HAP-1 (cell line): ENCODE results near the gene C16orf96.
A peak's percentile ranks its signal among the peaks of the same experiment; 100 is the strongest.

Source experiments
- DNase-seq, 2 experiments: peaks; one replicate each; pipeline ENCODE4 v3.0.0-alpha.2; 2016 to 2020; ENCODE audit warnings: low spot score in 2 of 2
- H3K27me3 ChIP-seq: fragments of 250-450 bp; sonication (Bioruptor Pico); 2 replicates; pipeline ENCODE4 v1.5.1; 2020; ENCODE audit warnings: low read depth, mild to moderate bottlenecking, moderate library complexity
- H3K36me3 ChIP-seq: fragments of 250-450 bp; sonication (Bioruptor Pico); replicated peaks from 2 replicates; pipeline ENCODE4 v1.5.1; 2020; ENCODE audit warnings: mild to moderate bottlenecking
- H3K4me1 ChIP-seq: fragments of 250-450 bp; sonication (Bioruptor Pico); 2 replicates; pipeline ENCODE4 v1.5.1; 2020; ENCODE audit warnings: mild to moderate bottlenecking
- H3K4me3 ChIP-seq: fragments of 250-450 bp; sonication (Bioruptor Pico); 2 replicates; pipeline ENCODE4 v1.5.1; 2020; ENCODE audit warnings: mild to moderate bottlenecking, moderate library complexity
- H3K9me3 ChIP-seq: fragments of 250-450 bp; sonication (Bioruptor Pico); 2 replicates; pipeline ENCODE4 v1.5.1; 2020; ENCODE audit warnings: mild to moderate bottlenecking, moderate library complexity
- in situ Hi-C: fragments of 300-500 bp; cut with MboI; formaldehyde crosslinking; loops from 3 replicates; pipeline ENCODE4 v1.14.3; 2020; ENCODE audit warnings: low sequenced_read_pairs, inconsistent platforms, mixed read lengths

The C16orf96 gene

DNA sequence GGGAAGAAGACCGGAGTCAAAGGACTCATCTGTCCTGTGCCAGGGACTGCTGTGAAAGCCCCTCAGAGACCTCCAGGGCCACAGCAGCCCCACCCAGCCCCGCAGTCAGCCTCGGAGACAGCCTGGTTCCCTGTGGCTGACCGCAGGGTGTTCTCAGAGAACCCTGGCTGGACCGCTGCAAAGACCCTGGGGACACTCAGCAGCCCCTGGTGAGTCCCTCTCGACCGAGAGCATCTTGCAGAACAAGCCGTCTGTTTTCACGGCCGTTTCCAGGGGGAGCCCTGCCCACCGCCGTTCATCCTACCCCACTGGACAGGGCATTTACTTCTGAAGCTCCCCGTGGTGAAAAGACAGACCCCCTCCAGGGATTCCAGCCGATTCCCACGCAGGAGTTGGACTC, 48.3 kb downstream of the C16orf96 start:
- in situ Hi-C loops, result no loop called here
- Histone ChIP-seq H3K4me1 (no peaks in the 10 kb centered on the region), H3K36me3 (peaks cover 2% of the 10 kb centered on the region; the same call in 1 of the 2 replicates), H3K9me3 (no peaks in the 10 kb centered on the region), H3K27me3 (no peaks in the 10 kb centered on the region), H3K4me3 (no peak overlapping the region)
- no peak for DNase-seq

GRCh38 chr16:4606354-4606753, 50.2 kb downstream of the C16orf96 start:
- H3K36me3 ChIP-seq, result peaks cover 3% of the 10 kb centered on the region
- H3K9me3 ChIP-seq, result no peaks in the 10 kb centered on the region
- H3K27me3 ChIP-seq, result no peaks in the 10 kb centered on the region
- in situ Hi-C loops, result no loop called here
- DNase-seq, result no peak
- no peak overlapping the region for H3K4me3 ChIP-seq
- H3K4me1 ChIP-seq, result no peaks in the 10 kb centered on the region

DNA sequence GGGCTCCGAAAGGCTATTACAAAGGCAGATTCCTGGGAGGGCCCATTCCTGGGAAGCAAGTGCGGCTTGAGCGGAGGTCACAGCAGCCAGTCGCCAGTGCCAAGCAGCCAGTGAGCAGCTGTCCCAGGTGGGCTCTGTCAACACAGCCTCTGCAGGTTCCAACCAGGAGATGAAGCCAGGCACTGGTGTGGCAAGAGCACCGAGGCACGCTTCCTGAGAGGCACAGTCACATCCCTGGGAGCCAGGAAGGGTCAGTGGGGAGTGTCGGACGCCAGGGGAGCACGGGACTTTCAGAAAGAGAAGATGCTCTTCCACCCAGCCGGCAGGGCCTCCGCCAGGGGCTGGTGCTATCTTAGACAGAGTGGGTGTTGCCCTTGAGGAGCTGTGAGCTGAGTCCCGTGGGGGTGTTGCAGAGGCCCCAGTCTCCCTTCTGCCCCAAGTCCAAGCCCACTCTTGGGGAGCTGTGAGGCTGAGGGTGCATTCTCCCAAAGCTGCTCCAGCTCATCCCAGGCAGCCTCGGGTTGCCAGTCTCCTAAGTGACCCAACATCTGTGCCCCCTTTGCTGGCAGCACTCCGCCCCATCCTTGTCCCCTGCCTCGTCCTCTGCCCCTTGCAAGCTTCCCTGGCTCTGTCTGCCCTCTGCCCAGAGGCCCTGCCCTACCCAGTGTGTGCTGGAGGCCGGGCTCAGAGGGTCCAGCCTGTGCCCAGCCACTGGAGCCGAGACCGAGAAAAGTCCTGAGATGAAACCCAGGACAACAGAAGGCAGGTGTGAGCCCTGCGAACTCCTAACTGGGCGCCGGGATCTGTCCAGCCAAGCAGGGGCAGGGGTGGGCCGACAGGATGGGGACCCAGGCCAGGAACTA, 51.9 kb downstream of the C16orf96 start:
- Histone ChIP-seq H3K4me1 (no peaks in the 10 kb centered on the region; the same call in 1 of the 2 replicates), H3K4me3 (no peak overlapping the region), H3K9me3 (no peaks in the 10 kb centered on the region), H3K27me3 (no peaks in the 10 kb centered on the region), H3K36me3 (peaks cover 3% of the 10 kb centered on the region)
- in situ Hi-C loops, result no loop called here
- DNase-seq, result no peak

DNA sequence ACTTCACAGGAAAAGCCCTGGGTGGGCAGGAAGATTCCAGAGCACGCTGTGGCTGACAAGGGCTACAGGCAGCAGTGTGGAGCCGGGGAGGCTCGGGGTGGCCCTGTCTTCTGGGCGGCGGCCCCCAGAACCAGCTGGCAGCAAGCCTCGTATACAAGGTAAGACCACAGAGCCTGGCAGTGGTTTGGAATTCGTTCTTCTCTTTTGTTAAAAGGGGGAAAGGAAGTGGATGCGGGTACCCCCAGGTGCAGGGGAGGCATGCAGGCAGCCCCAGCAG, 52.5 kb downstream of the C16orf96 start:
- Histone ChIP-seq H3K4me3 (no peak overlapping the region), H3K36me3 (peaks cover 3% of the 10 kb centered on the region), H3K4me1 (no peaks in the 10 kb centered on the region; the same call in 1 of the 2 replicates), H3K27me3 (no peaks in the 10 kb centered on the region), H3K9me3 (no peaks in the 10 kb centered on the region)
- DNase-seq, result no peak
- in situ Hi-C loops, result no loop called here

DNA sequence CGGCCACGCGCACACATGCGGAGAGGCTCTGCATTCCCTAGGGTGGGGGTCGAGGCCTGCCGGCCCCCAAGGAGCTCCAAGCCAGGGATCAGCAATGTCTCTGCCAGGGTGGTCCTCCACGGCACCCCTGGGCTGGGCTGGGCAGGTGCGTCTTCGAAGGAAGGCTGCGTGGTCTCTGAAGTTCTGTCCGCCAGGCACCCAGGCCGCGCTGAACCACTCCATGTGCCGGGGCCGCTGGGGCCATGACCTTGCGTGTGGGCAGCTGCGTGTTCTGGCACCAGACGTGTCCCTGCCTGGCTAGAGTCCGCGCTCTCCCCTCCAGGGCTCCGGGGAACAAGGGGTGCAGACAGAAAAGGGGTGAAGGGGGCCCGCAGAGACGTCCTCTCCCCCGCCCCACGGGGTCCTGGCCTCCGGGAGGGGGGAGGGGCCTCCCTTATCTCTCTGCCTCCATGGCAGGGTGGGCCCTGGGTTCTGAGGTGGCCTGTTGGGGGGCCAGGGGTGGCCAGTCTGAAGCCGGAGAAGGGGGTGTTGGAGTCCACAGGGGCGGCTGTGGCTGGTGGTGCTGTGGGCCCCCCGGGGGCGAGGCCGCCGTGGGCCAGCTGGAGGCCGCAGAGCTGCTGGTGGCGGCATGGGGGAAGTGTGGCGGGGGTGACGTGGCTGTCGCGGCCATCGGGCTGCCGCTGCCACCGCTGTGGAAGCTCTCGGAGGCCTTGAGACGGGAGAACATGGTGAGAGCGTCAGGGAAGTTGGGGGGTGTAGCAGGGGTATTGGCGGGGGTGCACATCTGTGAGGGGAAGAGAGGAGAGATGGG, 53.3 kb downstream of the C16orf96 start:
- Histone ChIP-seq H3K36me3 (peaks cover 3% of the 10 kb centered on the region), H3K9me3 (no peaks in the 10 kb centered on the region), H3K4me3 (no peak overlapping the region), H3K27me3 (no peaks in the 10 kb centered on the region), H3K4me1 (no peaks in the 10 kb centered on the region; the same call in 1 of the 2 replicates)
- in situ Hi-C loops, result no loop called here
- DNase-seq, result no peak

- in situ Hi-C loops, result no loop called here
- no peaks in the 10 kb centered on the region for H3K27me3 ChIP-seq
- no peak for DNase-seq
Observed at GRCh38 chr16:4610011-4611005, 54.2 kb downstream of the C16orf96 start.

DNA sequence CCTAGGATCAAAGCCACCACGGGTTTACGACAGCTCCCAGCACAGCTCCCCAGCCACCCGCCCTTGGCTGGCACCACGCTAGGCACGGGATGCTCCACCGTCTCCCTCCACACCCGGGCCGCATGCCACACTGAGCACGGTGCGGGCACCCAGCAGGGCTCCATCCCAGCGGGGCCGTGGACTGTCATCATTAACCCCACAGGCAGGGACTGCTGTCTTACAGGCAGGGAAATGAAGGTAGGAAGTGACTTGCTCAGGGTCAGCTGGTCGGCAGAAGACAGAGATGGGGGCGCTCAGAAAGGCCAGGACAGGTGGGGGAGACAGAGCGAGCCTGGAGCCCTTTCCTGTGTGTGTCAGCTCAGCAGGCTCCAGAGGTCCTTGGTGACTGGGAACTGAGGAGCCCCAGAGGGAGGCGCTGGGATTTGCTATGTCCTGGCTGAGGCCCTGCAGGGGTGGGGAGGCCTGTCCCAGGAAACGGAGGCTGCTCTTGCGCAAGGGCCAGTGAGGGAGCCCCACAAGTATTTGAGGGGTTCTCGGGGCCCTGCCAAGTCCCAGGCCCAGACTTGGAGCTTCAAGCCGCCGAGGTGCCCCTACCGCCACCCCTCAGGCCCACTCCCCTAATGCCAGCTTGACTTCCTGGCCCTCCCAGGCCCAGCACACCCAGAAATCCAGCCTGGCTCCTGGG, 55.3 kb downstream of the C16orf96 start:
- H3K27me3 ChIP-seq, result no peaks in the 10 kb centered on the region
- peaks cover 3% of the 10 kb centered on the region for H3K36me3 ChIP-seq
- DNase-seq, result no peak
- H3K4me3 ChIP-seq, result no peak overlapping the region
- in situ Hi-C loops, result no loop called here
- peaks cover 12% of the 10 kb centered on the region for H3K4me1 ChIP-seq
- no peaks in the 10 kb centered on the region for H3K9me3 ChIP-seq

More at GRCh38 chr16:4610011-4611005, 54.2 kb downstream of the C16orf96 start:
- Histone ChIP-seq H3K4me3 (no peak overlapping the region), H3K36me3 (peaks cover 3% of the 10 kb centered on the region), H3K9me3 (no peaks in the 10 kb centered on the region), H3K4me1 (peaks cover 4% of the 10 kb centered on the region)

- no peak overlapping the region for H3K4me3 ChIP-seq
- H3K4me1 ChIP-seq, result peaks cover 17% of the 10 kb centered on the region
- in situ Hi-C loops, result no loop called here
Observed at GRCh38 chr16:4612474-4612931, 56.4 kb downstream of the C16orf96 start.

GRCh38 chr16:4612977-4613635, 57.0 kb downstream of the C16orf96 start:
- H3K4me1 ChIP-seq, result peaks cover 17% of the 10 kb centered on the region
- H3K36me3 ChIP-seq, result peaks cover 3% of the 10 kb centered on the region
- H3K9me3 ChIP-seq, result no peaks in the 10 kb centered on the region
- peak overlapping the region; percentile 63 for H3K4me3 ChIP-seq
- H3K27me3 ChIP-seq, result no peaks in the 10 kb centered on the region
- no peak for DNase-seq
- in situ Hi-C loops, result no loop called here

More at GRCh38 chr16:4612474-4612931, 56.4 kb downstream of the C16orf96 start:
- no peaks in the 10 kb centered on the region for H3K27me3 ChIP-seq
- H3K9me3 ChIP-seq, result no peaks in the 10 kb centered on the region
- H3K36me3 ChIP-seq, result peaks cover 3% of the 10 kb centered on the region
- DNase-seq, result peak in 1 of 2 experiments; percentile 56

DNA sequence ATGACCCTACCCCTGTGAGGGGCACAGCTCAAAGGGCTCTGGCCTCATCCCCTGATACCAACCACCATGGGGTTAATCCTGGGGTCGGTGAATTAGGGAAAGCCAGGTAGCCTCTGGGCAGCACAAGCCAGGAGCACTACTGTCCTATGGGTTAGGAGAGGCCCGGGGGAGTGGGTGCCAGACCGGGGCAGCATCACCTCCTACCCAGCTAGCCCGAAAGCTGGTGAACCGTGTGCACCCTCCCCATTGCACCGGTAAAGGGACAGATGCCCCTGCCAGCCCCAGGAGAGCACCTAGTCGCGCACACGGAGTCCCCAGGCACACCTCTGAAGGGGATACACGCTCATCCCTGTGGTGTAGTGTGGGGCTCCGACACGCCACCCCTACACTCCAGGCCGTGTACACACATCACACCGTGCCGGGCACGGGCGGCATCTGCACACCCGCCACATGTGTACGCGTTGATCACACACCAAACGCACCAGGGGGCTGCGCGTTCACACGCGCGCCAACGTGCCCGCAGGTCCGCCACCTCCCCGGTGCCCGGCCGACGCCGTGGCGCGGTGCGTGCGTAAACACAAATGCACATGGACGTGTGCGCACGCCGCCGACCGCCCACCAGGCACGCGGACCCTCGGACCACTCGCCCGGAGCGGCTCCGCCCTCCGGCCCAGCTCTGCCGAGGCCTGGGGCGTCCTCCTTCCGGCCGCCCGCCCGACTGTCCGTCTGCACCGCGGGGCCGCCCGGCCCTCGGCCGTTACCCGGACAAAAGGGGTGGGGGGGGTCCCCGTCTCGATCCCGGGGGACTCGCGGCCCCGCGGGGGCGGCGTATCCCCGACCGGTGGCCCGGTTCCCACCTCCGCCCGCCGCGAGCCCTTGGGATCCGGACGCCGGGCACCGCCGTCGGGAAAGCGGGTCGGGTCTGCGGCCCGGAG, 57.8 kb downstream of the C16orf96 start:
- peak in 1 of 2 experiments; percentile 64 for DNase-seq
- peak overlapping the region; percentile 63 for H3K4me3 ChIP-seq

GRCh38 chr16:4614571-4615383, 58.6 kb downstream of the C16orf96 start, which contains the start of gene UBALD1:
UBALD1 (minus strand) TSS chr16:4614888; CDS start chr16:4614797, 91 bp downstream.
- peaks cover 17% of the 10 kb centered on the region for H3K4me1 ChIP-seq
- in situ Hi-C loops, result no loop called here
- peak within 1 kb of the TSS; percentile 63 for H3K4me3 ChIP-seq
- no peaks in the 10 kb centered on the region; the same call in none of the 2 replicates for H3K36me3 ChIP-seq
- peak; percentile 78 to 90 for DNase-seq
- H3K27me3 ChIP-seq, result no peaks in the 10 kb centered on the region
- no peaks in the 10 kb centered on the region for H3K9me3 ChIP-seq

More for the DNA sequence above, 57.8 kb downstream of the C16orf96 start:
- H3K4me1 ChIP-seq, result peaks cover 17% of the 10 kb centered on the region
- in situ Hi-C loops, result no loop called here
- H3K36me3 ChIP-seq, result peaks cover 3% of the 10 kb centered on the region
- no peaks in the 10 kb centered on the region for H3K27me3 ChIP-seq
- no peaks in the 10 kb centered on the region for H3K9me3 ChIP-seq
